HuH-7.5 (cell line): ENCODE data around the gene NBPF19.
"Not testable (repeated sequence)": the region's sequence is repeated elsewhere in the genome, so short reads cannot be mapped to it uniquely, and the experiment has no call there.

ENCODE experiments used
- DNase-seq: peaks from one replicate; pipeline ENCODE4 v3.0.0; 2011; ENCODE audit warnings: low spot score

Gene NBPF19

GRCh38 chr1:149474745-149475144 is at the start of gene NBPF19:
NBPF19 (plus strand) TSS chr1:149475045; CDS start chr1:149475933, 888 bp downstream.
- DNase-seq = not testable (repeated sequence)

DNA sequence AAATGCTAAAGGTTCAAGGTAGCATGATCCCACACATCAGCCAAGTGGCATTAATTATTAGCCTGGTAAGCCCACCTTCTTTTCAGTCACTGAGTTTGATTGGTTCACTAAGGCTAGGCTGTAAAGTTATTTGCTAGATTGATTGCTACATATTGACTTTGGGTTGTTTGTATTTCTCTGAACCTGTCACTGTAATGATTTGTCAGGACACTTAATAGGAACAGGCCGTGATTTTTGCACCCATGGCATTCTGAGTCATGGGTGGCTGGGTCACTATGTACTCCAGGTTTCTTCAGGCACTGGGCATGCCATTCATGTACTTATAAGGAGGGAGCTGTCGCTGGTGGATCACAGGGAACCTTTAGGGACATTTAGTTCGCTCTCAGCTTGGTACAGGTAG is 46.5 kb upstream of the NBPF19 start:
- not testable (repeated sequence) for DNase-seq

DNA sequence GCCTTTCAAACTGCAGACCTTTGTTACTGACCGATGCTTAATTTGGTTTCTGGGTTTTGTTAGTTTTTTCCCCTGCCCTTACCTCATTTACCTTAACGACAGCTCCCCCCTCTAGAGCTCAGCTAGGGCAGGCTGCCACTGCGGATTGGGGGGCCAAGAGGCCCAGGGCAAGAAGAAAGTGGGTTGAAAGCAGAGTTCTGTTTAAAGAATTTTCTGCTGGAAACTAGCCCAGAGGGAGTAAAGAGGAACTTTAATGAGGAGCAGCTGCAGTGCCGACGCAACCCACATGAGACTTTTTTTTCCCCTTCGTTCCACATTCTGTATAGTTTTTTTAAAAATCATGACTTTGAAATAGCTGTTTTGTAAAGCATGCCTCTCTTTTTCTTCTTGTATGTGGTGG is 29.4 kb upstream of the NBPF19 start:
- not testable (repeated sequence) for DNase-seq

GRCh38 chr1:149452196-149452595 is 22.6 kb upstream of the NBPF19 start:
- not testable (repeated sequence) for DNase-seq

- not testable (repeated sequence) for DNase-seq
These were observed 22.2 kb upstream of the NBPF19 start for GRCh38 chr1:149452652-149453051.

GRCh38 chr1:149558350-149558825 is 83.5 kb downstream of the NBPF19 start:
- DNase-seq = peak; percentile 2

DNA sequence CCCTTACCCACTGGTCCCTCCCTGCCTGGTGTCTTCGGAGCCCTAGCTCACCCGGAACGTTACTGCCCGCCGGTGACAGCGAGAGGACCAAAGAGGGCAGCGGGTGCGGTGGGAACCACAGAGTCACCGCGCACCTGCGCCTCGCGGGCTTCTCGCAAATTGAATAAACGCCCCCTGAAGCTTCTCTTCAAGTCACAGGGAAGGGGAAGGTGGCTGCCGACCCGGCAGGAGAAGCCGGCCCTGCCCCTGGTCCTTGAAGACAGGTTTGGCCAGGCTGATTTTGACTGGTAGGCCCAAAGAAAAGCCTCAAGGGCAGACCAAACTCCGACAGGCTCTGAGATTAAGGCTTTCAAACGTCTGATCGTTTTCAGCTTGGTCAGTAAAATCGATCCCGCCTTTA is 87.0 kb downstream of the NBPF19 start:
- DNase-seq = not testable (repeated sequence)

DNA sequence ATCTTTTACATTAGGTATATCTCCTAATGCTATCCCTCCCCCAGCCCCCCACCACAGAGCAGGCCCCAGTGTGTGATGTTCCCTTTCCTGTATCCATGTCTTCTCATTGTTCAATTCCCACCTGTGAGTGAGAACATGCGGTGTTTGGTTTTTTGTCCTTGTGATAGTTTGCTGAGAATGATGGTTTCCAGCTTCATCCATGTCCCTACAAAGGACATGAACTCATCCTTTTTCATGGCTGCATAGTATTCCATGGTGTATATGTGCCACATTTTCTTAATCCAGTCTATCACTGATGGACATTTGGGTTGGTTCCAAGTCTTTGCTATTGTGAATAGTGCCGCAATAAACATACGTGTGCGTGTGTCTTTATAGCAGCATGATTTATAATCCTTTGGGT is 90.6 kb downstream of the NBPF19 start:
- DNase-seq = not testable (repeated sequence)

DNA sequence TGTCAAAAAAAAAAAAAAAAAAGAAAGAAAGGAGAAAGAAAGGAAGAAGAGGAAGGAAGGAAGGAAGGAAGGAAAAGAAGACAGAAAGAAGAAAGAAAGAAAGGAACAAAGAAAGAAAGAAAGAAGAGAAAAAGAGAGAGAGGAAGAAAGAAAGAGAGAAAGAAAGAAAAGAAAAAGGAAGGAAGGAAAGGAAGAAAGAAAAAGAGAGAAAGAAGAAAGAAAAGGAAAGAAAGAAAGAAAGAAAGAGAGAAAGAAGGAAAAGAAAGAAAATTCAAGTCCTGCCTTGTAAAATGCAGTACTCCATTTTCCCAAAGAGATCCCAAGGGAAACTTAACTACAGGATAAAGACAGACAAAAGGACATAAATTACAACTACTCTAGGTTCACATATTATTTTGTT is 97.9 kb downstream of the NBPF19 start:
- not testable (repeated sequence) for DNase-seq

DNA sequence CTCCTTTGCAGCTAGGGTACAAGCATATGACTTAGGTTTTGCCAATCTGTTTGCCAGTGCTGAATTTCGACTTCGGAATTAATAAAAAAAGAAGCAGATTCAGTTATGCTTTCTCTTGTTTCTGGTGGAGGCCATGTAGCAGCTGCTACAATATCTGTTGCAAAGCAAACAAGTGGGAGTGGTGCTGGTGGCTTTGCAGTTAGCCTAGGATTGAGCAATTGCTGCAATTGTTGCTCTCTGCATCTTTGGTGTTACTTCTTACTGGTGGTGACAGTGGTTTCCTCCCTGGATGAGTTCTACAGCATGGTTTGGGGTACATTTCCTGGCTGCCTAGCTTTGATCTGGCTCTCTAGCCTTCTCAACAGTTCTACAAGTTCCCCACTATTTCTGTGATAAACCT is 110.7 kb downstream of the NBPF19 start:
- not testable (repeated sequence) for DNase-seq
